DLD1 (cell line): ENCODE results near the gene NKX2-1.

ENCODE experiments used
- in situ Hi-C: cut with HindIII; loops from 2 replicates; pipeline ENCODE4 v1.10.0; 2017; ENCODE audit warnings: low sequenced_read_pairs

The NKX2-1 gene

DNA sequence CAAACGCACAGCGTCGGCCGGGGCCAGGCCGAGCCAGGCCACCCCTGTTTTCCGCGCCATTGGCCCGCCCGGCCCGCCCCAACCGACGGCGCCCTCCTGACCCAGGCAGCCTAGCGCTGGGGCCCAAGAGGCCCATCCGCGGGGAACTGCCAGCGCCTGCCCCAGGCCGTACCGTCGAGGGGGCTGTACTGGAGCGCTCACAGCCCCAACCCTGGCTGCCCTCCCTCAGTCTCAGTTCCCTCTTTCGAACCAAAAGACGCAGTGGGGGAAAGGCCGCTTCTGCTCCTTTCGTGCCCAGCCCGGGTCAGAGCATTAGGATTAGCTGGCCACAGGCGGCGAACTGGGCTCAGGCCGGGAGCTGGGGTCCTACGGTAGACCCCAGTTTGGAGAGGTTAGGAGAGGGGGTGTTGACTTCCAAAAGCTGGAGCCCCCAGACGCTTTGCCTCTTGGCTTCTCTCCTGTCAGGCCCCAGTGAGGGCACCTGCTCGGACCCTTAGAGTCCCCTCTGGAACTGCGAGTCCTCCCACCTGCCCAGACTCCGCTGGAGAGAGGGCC, 1.9 kb downstream of the NKX2-1 start:
- in situ Hi-C loops: no loop called here

DNA sequence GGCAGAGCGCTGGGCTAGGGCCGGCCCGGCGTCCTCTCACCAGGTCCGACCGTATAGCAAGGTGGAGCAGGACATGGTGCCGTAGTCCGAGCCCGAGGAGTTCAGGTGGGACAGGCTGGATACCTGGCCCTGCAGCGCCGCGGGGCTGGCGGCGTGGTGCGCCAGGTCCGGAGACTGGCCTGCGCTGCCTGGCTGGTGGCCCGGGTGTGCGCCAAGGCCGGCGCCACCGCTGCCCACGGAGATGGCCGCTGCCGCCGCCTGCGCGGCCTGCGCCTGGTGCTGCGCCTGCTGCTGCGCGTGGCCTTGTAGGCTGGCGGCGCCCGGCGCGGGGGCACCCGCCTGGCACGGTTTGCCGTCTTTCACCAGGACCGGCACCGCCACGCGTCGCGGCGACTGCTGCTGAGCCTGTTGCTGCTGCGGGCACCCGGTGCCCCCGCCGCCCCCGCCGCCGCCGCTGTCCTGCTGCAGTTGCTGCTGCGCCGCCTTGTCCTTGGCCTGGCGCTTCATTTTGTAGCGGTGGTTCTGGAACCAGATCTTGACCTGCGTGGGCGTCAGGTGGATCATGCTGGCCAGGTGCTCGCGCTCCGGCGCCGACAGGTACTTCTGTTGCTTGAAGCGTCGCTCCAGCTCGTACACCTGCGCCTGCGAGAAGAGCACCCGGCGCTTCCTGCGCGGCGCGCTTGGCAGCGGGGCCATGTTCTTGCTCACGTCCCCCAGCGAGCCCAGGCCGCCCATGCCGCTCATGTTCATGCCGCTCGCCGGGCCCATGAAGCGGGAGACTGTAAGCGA, 2.6 kb downstream of the NKX2-1 start:
- in situ Hi-C loops: no loop called here

DNA sequence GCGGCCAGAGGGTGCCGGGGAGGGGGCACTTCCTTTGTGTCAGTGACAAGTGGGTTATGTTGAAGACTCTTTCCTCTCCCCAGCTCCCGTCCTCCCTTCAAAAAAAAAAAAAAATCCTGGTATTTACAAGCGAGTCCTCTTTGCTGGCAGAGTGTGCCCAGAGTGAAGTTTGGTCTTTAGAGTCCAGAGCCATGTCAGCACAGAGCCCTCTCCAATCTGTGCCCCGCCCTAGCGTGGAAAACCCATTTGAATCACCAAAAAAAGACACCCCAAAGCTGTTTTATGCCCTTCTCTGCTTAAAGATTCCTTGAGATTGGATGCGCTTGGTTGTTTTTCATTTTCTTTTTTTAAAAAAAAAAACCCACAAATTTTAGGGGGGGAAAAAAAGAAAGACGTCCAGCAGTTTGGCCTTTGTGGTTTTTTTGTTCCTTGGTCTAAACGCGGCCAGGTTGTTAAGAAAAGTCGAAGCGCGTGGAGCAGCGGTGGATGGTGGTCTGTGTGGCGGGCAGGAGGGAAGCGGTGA, 3.3 kb downstream of the NKX2-1 start:
- in situ Hi-C loops: no loop called here

DNA sequence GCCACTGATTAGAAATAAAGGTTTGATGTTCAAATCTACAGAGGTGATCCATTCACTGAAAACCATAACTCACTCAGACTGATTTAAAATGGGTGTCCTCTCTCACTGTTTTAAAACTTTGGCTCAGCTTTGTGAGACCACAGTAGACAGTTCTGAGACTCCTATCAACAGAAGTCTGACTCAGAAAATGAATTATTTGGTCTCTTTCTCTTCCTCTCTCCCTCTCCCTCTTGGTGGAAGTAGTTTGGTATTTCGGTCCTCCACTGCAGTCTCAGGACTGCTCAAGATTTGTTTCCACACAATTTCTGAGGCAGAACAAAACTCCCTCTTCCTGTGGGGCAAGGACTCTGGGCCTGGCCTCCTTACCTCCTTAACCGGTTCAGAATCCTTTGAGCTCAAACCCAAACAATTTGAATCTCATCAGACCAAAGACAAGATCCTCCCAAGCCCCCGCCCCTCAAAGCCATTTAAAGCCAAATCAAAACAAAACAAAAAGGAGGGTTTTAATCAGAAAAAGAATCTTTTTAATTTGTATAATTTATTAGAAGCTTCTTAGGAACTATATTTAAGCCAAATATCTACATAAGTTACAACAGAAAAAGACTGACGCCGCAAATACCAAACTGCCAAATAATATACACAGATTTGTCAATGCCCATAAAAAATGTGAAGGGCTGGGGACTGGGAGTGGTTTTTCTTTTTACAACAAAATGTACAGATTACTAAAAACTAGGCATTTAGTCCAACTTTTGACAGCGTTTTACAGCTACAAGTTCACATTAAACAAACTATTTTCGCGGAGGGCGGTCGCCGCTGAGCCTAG, 3.9 kb downstream of the NKX2-1 start:
- in situ Hi-C loops: no loop called here

DNA sequence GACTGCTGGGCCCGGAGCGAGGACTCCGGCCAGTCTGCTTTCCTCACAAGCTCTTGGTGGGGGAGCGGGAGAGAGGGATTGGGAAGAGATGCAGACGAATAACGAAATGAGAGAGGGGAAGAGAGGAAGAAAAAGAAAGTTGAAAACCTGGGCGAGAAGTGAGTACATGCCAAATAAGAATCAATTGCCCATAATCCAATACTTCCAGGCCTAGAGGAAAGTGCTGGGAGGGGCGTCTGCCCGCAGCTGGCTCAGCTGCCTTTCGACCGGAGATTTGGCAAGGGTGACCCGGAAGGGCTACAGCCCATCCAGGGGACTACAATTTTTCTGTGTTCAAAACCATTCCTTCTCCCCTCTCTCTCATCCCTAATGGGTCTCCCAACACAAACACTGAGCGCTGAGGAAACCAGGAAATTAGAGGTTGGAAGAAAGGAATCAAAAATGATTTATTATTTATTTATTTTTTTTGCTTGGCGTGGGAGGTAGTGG, 4.9 kb downstream of the NKX2-1 start:
- in situ Hi-C loops: no loop called here

DNA sequence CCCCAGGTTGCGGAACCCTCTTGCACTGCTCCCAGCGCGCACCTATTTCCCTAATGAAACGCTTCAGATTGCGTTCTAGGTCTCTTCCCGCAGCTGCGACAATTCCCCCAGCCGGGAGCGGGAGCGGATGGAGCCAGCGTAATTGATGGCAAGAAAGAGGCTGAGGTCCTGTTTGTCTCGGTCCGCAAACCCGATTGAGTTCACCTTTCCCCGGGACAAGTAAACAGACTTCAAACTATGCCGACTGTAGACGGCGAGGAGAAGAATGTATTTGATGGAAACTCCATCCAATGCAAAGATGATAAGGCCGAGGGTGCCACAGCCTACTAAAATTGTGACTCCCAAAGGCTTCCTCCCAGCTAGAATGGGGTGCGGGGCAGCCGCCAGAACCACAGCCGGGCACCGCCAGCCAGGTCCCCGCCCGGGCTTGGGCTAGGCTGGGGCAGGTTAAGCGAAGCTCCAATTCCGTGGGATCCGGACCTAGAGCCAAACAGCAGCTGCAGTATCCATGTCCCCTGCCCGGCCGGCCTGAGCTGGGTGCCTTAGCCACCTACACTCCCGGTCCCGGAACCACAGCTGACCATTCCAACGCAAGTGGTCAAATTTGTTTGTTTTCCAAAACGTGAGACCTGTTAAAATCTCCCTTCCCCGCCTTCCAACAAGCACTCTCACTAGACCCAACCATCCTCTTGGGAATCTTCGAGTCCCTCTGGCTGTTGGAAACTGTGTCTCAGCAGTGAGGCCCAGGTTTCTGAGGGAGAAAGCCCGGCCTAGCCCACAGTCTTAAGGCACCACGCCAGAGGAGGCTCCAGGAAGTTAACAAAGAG, 5.5 kb downstream of the NKX2-1 start:
- in situ Hi-C loops: no loop called here

DNA sequence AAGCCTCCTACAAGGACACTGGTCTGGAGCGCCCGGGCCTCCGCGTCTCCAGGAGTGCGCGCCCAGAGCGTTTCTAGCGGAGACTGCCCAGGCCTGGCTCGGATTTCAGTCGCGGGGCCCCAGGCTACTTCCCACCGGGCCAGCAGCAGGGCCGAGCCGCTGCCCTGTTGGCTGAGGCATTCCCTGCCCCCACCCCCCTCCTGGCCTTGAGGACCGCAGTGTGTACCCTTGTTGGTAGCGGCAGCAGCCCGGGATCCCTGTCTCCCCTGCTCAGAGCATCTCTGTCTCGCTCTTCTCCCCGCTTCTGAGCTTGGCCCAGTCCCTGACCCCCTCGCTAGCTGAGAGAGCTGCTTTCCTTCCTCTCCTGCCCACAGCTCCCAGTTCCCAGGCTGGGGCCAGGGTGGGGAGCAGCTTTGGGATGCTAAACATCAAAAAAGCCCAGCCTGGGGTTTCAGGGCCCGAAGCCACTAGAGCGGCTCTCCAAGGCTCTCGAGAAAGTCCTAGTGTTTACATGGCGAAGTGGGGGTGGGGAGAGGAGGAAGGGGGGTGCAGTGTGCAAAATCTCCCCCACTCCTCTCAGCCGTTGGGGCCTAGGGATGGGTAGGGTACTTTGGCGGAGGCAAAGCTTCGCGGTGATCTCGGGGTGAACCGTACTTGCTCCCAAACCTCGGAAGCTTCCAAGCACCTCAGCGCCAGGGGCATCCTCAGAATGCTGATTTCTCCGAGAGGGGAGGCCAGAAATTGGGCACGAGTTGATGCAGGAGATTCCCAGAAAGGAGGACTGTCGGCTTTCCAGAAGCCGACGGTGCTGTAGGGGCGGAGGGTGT, 6.4 kb downstream of the NKX2-1 start:
- in situ Hi-C loops: no loop called here

DNA sequence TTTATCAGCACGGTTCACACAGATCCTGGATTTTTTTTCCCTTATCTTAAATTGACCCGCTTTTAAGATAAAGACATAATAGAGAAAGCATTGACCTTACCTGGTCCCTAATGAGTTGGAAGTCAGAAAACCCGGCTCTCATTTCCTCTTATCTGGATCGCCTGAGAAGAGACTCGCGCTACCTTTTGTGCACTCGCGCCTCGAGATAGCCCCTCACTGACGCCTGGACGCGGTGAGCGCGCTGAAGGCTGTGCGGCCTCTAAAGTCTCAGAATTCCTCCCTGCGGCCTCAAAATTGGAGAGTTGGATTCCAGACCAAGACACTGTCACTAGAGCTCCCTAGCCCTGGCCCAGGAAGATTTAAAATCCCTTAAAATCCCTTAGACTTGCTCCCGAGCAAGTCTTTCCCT, 7.0 kb downstream of the NKX2-1 start:
- in situ Hi-C loops: no loop called here

DNA sequence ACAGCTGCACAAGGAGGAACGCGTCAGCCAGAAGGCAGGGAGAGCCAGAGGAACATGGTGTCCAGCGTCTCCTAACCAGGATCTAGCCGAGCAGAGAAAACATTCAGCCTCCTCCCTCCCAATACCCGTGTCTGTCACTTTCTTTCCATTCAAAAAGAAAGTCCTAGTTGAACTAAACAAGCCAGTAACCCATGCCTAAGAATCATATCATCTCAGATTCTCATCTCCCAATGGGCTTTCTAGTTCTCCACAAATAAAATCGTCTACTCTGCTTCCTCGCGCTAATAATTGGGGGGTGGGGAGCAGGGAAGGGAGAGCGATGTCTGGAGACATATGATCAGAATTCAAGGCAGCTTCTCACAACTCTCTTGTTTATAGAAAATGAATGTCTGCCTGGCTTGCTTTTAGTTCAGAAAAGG, 7.4 kb downstream of the NKX2-1 start:
- in situ Hi-C loops: no loop called here

DNA sequence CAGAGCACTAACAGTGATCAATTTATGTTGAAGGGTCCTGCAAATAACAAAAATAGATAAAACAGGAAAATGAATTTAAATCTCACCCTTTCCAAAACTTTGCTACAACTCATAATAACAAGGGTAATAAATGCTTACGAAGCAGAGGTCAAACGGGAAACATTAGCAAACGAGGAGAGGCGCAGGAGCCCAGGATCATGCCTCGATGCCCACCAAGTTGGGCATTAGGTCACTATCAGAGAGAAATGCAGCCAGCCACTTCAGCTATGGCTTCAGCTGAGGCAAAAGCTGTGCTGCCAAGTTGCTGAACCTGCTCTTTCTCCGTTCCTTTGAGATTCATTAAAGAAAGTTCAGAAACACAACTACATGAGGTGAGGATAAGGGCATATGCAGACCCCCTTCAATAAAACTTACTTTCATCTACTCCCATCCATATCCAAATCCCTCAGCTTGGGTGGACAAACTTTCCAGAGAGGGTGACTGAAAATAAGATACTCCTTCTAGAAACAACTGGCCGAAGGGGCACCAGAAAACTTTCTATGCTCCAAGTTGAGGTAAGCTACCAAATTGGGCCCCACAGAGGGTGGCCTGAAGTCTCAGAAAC, 7.9 kb downstream of the NKX2-1 start:
- in situ Hi-C loops: no loop called here

DNA sequence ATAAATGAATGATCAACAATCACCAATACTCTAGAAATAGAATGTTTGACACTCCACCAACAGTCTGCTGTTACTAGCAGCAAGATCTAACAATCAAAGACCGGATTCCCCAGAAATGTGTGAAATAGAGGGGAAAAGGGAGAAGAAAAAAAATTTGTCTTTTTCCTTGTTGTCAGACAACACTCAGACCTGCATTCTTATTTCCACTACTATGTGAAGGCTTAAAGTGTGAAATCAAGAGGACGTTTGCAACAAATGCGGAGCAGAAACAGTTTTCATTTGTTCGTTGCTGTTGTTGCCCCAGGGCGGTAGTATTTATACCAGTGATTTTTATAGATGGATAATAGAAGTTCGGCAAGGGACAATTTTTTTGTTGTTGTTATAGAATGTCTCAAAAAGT, 9.2 kb downstream of the NKX2-1 start:
- in situ Hi-C loops: no loop called here

DNA sequence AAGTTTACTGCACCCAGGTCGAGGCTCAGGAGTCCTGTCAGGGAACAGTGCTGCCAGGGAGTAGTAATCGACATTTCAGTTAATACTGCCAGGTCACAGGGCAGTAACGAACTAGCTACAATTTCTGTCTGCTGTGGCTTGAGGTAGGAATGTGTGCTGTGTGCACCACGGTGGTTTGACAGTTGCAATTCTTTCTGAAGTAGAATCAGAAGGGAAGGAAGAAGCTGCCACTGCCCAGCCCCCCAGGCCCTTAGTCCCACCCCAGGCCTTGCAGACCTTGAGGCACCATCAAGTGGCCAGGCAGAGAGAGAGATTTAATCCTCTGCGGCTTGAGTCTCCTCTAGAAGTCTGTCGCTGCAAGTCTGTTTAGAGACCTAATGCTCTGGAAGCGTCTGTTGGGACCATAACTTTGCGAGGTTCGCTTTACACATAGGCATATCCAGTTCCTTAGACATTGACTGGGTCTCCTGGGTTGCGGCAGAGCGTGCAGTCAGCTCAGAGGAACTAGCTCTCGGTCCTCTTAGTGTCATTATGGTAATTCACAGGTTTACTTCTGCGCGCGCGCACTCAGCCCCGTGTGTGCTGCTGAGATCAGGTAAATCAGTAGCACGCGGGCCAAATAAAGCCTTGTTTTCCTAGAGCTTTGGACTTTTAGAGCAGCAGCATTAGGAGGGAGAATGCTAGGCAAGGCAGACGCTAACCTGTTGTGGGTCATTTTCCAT, 9.8 kb downstream of the NKX2-1 start:
- in situ Hi-C loops: no loop called here

DNA sequence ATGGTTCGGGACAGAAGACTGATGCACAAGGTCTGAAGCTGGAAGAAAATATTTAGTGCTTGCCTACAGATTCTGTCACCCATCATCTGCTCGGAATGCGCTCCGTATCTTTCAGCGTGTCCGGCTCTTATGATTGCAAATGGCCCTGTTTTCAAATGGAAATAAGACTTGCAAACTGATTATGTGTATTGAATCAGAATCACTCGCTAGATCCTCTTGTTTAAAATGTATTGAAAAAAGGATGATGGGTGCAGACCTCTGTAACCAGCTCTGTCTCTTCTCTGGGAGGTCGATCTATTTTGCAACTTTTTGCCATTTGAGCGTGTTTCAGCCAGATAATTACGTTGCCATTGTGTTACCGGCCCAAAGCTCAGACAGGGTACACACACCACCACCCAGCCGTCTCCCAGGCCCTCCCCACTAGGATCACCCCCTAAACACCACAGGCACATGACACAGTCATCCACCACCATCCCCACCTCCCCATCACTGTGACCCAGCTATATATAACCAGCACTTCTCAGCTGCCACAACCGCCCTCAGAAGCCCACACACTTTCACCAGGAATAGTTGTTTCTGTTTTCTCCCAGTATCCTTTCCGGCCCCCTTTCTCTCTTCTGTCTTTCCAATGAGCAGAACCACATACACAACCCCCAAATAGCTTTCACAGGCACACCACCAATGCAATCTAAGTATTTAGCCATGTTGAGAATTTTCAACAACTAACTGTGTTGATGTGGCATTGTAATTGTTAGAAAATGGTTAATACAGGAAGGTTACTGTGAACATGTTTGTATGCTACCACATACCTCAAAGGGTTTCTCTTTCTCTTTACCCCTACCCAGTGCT, 10.7 kb downstream of the NKX2-1 start:
- in situ Hi-C loops: no loop called here

DNA sequence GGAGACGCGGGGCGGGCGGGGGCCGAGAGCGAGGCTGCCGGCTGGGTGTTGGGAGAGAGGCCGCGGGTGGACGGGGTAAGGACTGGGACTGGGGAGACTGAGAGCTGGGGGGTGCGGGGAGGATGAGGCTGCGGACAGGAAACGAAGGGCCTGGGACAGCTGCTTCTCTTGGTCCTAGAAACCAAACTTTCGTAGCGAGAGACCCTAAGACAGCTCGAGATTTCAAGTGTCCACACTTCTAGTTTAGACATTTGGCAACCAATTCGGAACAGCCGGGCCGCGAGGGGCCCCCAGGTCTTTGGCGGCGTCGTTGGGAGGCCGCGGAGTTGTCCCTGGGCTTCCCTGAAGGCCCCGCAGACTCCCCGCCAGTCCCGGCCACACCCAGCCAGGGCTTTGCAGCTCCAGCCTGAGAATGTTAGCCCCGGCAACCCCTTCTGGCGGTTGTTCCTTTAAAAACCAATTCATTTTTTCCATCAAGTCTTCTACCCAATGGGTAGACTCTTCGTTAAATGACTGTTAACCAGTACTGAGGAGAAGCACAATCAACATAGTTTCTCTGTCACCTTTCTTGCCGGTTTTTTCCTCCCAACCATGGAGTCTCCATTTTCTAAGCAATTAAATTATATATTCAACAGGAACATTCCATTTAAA, 11.5 kb downstream of the NKX2-1 start:
- in situ Hi-C loops: no loop called here

DNA sequence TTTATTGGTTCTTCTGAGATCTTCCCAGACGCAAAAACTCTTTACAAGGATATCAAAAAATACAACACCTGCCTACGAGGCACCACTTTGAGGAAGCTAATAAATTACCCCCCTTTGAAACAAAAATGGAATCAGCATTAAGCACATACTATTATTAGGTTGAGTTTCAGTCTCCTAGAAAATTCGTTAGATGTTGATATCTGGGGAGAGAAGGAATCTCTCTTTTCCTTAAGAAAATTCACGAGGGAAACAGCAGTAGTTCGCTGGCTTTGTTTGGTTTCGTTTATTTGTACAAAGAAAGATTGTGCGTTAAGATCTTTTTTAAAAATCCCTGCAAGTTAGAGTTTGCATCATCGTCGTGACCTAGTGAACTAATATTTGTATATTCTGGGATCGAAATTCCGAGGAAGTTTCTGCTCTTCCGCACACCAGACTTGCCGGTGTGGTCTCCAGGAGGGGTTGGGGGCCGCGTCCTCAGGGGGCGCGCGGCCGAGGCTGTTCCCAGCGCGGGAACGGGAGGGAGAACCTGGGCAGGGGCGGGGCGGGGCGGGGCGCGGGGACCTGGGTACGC, 12.1 kb downstream of the NKX2-1 start:
- in situ Hi-C loops: no loop called here

DNA sequence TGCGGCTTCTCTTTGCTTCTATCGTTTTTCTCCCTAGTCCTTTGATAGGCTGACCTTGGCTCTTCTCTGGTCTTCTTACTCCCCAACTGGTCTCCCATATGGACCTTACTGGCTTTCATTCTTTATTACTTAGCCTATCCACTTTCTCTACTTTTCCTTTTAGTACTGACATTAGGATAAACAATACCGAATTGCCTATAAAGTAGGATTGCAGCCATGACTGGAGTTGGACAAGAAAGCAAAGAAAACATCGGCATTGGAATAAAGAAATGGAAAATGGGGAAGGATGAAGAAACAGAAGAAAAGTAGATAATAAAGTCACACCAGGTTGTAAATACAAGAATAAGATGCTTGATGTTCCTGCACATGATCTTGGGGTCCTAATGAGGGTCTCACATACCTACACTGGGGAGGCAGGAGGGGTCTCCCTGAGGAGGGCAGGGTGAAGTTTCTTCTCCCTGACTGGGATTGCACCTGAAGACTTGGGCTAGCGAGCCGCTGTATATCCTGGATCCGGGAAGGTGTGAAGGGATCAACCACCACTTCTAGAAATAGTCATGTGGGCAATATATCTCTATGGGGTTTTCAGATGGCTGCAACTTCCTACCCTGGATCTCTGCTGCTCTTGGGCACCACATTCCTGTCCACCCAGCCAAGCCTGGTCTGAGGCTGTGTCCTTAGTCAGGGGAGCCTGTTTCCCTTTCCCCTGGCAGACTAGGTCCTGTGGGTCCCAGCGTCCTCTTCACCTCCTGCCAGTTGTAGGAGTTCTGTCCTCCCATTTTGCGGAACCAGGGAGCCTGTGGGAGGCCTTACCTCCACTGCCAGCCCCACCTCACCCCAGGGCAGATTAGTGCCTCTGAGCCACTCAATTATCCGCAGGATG, 13.1 kb downstream of the NKX2-1 start:
- in situ Hi-C loops: no loop called here
